Retinal pigment epithelial cell (primary cell): Measurements from ENCODE around the gene PGBD2.
"Not testable (repeated sequence)": the region's sequence is repeated elsewhere in the genome, so short reads cannot be mapped to it uniquely, and the experiment has no call there.

ENCODE experiments used
- DNase-seq: peaks from one replicate; pipeline ENCODE4 v3.0.0-alpha.2; 2010; ENCODE audit warnings: low read depth
- H3K4me3 ChIP-seq: 2 replicates; pipeline ENCODE4 v1.5.1; 2011; ENCODE audit warnings: mild to moderate bottlenecking, low read length, control low read depth, moderate library complexity
- TF ChIP-seq, protein P1 (sequence below): conservative IDR thresholded peaks from 2 replicates; pipeline ENCODE4 v1.5.1; 2011; ENCODE audit warnings: low read depth, low read length, control low read depth, inconsistent platforms

PGBD2 gene

DNA sequence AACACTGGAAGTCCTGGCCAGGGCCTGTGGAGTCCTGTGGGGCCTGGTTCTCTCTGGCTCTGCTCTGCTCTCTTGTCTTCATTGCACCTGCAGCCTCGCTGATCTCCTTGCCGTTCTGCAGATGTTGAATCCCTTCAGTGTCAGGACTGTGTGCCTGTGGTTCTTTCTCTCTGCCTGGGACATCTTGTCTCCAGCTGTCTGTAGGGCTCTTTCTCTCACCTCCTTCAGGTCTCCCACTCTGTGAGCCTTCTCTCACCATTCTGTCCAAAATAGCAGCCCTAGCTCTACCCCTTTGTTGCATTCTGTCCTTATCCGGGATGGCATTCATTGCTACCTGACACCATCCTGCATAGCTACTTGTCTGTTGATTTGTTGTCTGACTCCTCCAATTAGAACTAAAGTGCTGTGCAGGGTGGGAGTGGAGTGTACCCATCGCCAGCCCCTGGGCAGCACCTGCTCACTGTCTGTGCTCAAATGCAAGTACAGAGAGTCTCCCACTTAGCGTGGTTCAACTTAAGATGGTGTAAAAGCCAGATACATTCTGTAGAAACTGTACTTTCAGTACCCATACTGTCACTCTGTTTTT, 8.9 kb downstream of the PGBD2 start:
- H3K4me3 ChIP-seq, result no peak overlapping the region
- TF ChIP-seq, protein P1, sequence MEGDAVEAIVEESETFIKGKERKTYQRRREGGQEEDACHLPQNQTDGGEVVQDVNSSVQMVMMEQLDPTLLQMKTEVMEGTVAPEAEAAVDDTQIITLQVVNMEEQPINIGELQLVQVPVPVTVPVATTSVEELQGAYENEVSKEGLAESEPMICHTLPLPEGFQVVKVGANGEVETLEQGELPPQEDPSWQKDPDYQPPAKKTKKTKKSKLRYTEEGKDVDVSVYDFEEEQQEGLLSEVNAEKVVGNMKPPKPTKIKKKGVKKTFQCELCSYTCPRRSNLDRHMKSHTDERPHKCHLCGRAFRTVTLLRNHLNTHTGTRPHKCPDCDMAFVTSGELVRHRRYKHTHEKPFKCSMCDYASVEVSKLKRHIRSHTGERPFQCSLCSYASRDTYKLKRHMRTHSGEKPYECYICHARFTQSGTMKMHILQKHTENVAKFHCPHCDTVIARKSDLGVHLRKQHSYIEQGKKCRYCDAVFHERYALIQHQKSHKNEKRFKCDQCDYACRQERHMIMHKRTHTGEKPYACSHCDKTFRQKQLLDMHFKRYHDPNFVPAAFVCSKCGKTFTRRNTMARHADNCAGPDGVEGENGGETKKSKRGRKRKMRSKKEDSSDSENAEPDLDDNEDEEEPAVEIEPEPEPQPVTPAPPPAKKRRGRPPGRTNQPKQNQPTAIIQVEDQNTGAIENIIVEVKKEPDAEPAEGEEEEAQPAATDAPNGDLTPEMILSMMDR, result no peak
- no peak for DNase-seq

DNA sequence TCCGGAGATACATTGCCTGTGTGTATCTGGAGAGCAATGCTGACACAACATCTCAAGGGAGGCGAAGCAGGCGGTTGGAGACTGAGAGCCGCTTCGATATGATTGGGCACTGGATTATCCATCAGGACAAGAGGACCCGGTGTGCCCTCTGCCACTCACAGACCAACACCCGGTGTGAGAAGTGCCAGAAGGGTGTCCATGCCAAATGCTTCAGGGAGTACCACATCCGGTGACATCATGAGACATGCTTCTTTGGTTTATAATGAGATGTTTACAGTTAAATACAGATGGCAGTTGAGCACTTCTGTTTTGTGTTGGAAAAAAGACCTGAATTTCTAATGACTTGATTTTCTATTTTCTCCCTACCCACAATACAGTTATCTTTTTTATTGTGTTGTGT, 12.1 kb downstream of the PGBD2 start:
- DNase-seq, result no peak
- TF ChIP-seq, protein P1, result no peak
- no peak overlapping the region for H3K4me3 ChIP-seq

GRCh38 chr1:248923352-248924338, 17.6 kb downstream of the PGBD2 start:
- TF ChIP-seq, protein P1, result no peak
- DNase-seq, result no peak
- no peak overlapping the region for H3K4me3 ChIP-seq

DNA sequence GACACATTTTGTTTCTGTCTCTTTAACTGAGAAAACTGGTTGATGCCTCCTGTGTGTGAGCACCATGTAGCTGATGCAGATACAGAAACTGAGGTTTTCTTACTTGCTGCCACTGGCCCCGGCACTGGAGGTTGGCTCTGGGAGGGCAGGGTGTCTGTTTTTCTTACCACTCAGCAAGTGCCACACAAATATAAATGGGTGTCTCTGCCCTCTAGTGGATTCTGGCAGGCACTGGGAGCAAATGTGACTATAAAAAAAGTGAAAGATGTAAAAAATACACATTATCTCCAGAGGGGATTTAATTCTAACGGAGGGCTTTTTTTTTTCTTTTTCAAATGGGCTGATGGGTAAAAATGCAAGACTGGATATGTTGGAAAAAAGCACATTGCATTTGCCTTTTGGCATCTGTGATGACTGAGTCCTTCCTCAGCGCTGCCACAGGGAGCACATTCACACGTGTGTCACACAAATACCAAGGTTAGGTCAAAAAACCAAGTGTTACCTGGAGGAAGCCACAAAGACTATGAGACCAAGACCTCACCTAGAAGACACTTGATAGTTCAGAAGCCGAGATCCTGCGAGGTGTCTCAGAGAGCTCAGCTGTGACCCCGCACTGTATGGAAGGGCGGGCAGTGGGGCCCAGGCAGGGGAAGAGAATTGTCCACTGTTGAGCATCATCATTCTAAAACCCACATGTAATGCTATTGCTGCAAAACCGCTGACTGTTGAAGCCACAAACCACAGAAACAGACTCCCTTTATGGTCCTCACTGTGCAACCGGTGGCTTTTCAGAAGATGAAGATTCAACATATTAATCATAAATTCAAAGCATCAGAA, 18.9 kb downstream of the PGBD2 start:
- no peak overlapping the region for H3K4me3 ChIP-seq
- TF ChIP-seq, protein P1, result peak; percentile 84
- peak; percentile 39 for DNase-seq

DNA sequence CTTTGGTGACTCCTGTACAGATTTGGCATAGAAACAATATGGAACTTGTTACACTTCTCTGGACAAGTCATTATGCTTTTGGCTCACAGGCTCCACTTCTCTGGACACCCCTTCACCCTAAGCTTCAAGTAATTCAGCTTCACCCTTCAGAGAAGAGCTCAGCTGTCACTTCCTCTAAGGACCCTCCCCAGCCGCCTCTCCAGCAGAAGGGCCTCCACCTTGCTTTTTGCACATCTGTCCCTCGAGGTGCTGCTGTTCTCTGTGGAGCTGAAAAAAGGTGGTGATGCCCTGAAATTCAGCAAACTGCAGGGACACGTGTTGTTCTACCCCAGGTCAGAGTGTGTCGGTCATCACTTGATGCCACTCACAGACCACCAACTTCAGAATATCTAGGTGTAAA, 19.8 kb downstream of the PGBD2 start:
- DNase-seq, H3K4me3 ChIP-seq: not testable (repeated sequence)

- no peak for DNase-seq
- TF ChIP-seq, protein P1, result no peak
- H3K4me3 ChIP-seq, result no peak overlapping the region
Observed at GRCh38 chr1:248926401-248927182, 20.6 kb downstream of the PGBD2 start.

- not testable (repeated sequence) for H3K4me3 ChIP-seq, DNase-seq
Observed at GRCh38 chr1:248927283-248927682, 21.2 kb downstream of the PGBD2 start.

DNA sequence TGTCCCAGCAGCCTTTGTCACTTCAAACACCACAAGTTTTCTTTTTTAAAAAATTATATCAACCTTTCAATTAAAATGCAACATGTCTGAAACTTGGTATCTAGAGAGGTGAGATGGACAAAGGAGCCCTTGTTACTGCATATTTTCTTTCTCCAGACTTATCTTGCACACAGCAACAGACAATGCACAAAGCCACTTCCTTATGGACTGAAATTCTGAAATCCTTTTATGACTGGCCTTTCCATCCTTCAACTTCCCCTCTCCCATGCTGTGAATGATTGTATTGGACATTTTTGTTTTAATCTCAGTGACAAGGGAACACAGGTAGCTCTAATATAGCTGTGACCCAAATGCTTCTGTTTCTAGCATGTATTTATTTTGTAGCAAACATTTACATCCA, 22.1 kb downstream of the PGBD2 start:
- not testable (repeated sequence) for DNase-seq

GRCh38 chr1:248930037-248930436, 24.0 kb downstream of the PGBD2 start:
- DNase-seq, H3K4me3 ChIP-seq: not testable (repeated sequence)

More for the DNA sequence above, 22.1 kb downstream of the PGBD2 start:
- H3K4me3 ChIP-seq, result not testable (repeated sequence)

DNA sequence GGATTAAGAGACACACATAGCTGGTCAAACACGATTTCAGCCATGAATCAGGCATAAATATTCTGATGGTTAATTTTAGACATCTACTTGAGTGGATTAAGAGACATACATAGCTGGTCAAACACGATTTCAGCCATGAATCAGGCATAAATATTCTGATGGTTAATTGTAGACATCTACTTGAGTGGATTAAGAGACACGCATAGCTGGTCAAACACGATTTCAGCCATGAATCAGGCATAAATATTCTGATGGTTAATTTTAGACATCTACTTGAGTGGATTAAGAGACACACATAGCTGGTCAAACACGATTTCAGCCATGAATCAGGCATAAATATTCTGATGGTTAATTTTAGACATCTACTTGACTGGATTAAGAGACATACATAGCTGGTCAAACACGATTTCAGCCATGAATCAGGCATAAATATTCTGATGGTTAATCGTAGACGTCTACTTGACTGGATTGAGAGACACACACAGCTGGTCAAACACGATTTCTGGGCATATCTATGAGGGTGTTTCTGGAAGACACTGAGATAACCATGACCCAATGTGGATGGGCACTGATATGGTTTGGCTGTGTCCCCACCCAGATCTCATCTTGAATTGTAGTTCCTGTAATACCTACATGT, 32.3 kb downstream of the PGBD2 start:
- DNase-seq, H3K4me3 ChIP-seq: not testable (repeated sequence)
